Measurements from ENCODE around the gene RIT1.

DNA sequence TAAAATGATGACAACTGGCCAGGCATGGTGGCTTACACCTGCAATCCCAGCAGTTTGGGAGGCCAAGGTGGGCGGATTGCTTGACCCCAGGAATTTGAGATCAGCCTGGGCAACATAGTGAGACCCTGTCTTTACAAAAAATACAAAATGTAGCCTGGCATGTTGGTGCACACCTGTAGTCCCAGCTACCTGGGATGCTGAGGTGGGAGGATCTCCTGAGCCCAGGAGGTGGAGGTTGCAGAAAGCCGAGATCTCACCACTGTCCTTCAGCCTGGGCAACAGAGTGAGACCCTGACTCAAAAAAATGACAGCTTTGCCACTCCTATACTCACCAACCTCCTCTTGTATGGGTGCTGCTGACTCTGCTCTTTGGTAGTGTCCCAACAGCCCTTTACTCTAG lies 33.2 kb downstream of the RIT1 start:
- TF ChIP-seq POLR2AphosphoS5 (IDR thresholded peaks at IDR 0.05; ENCODE audit: low read depth, low read length) (no peak), TBP (IDR thresholded peaks at IDR 0.05; ENCODE audit: low read depth, low read length) (no peak), JUN (IDR thresholded peaks at IDR 0.05; ENCODE audit: low read depth, low read length) (no peak), CBX5 (IDR thresholded peaks at IDR 0.05; ENCODE audit: low read depth, low read length) (no peak), EP300 (IDR thresholded peaks at IDR 0.05; ENCODE audit: borderline replicate concordance in 1 of 2, low read depth in 2 of 2, low read length in 2 of 2) (no peak), BACH1 (IDR thresholded peaks at IDR 0.05; ENCODE audit: low read length) (no peak), CREB1 (IDR thresholded peaks at IDR 0.05) (no peak), RAD21 (IDR thresholded peaks at IDR 0.05 in 1 of 2, conservative IDR thresholded peaks at IDR 0.05 in 1 of 2; ENCODE audit: low read depth in 2 of 2, low read length in 2 of 2) (no peak), POLR2A (IDR thresholded peaks at IDR 0.05; ENCODE audit: control extremely low read depth in 1 of 2, low read depth in 2 of 2, low read length in 2 of 2) (no peak)
- TF ChIP-seq, protein P1, sequence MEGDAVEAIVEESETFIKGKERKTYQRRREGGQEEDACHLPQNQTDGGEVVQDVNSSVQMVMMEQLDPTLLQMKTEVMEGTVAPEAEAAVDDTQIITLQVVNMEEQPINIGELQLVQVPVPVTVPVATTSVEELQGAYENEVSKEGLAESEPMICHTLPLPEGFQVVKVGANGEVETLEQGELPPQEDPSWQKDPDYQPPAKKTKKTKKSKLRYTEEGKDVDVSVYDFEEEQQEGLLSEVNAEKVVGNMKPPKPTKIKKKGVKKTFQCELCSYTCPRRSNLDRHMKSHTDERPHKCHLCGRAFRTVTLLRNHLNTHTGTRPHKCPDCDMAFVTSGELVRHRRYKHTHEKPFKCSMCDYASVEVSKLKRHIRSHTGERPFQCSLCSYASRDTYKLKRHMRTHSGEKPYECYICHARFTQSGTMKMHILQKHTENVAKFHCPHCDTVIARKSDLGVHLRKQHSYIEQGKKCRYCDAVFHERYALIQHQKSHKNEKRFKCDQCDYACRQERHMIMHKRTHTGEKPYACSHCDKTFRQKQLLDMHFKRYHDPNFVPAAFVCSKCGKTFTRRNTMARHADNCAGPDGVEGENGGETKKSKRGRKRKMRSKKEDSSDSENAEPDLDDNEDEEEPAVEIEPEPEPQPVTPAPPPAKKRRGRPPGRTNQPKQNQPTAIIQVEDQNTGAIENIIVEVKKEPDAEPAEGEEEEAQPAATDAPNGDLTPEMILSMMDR (IDR thresholded peaks at IDR 0.05; ENCODE audit: control extremely low read depth in 1 of 3, insufficient read depth in 1 of 3, low read depth in 1 of 3, low read length in 3 of 3), result no peak
